Measurements from ENCODE around the gene ARGFX.
"Not testable (repeated sequence)": the region's sequence is repeated elsewhere in the genome, so short reads cannot be mapped to it uniquely, and the experiment has no call there.

The ARGFX gene

DNA sequence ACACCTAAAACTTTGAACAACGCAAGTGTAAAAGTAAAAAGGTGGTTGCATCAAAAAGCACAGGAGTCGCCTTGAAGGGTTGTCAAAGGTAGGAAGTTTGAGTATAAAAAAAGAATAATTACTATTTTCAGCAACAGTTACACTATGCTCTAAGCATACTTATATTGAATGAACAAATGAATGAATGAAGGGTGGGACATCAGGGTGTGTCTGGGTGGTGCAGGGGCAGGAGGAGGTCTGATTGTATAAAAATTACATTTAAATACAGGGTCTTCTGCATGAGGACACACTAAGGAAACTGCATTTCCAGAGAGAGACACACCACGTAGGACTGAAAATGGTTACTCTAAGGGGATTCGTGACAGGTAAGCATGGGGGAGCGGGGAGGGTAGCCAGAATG, at the start of gene ARGFX:
Gene ARGFX (plus strand): TSS at position 301 of the 400 bp plus-strand sequence. CDS start 2,765 bp downstream, outside the sequence.
- no peak for DNase-seq (ENCODE audit: low spot score)

GRCh38 chr3:121517953-121518655, 49.6 kb upstream of the ARGFX start:
- no peak for DNase-seq (ENCODE audit: low spot score)

GRCh38 chr3:121520510-121520909, 47.2 kb upstream of the ARGFX start:
- DNase-seq (ENCODE audit: low spot score) = no peak

GRCh38 chr3:121529308-121529707, 38.4 kb upstream of the ARGFX start:
- peak; percentile 44 for DNase-seq (ENCODE audit: low spot score)

DNA sequence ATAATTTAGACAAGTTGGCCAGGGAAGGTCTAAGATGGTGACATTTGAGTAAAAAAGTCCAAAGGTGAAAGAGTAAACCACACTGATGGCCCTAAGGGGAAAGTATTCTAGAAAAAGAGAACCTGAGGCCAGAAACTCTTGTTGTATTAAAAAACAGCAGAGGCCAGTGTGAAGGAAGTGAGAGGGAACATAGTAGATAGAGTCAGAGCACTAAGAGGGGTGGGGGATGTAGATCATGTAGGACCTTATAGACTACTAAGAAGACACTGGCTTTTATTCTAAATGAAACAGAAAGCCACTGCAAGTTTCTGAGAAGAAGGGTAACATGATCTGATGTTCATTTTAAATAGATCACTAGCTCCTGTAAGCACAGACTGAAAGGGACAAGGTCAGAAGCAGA, 36.5 kb upstream of the ARGFX start:
- no peak for DNase-seq (ENCODE audit: low spot score)

- DNase-seq (ENCODE audit: low spot score) = no peak
Observed at GRCh38 chr3:121542924-121543323, 24.8 kb upstream of the ARGFX start.

DNA sequence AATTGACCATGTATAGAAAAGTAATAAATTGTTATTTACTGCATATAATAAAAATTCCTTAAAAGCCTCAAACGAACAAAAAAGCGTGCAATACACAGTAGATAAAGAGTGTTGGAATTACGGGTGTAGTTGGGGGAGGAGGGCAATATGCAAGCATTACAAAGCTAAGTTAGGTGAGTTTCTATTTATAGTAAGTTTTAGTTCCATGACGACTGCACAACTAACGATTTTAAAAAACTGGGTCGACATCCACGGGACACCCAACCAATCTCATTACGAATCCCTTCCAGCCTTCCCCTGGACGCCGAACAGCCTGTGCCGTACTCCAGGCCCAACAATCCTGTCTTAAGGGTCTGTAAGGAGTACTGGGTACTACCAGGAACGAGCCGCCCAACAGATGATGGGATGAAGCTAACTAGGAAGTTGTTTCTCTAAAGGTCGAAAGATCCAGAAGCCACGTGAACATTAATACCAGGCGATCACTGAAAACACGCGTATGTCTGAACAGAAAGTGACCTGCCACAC, 22.6 kb upstream of the ARGFX start:
- DNase-seq (ENCODE audit: low spot score) = peak; percentile 35

DNA sequence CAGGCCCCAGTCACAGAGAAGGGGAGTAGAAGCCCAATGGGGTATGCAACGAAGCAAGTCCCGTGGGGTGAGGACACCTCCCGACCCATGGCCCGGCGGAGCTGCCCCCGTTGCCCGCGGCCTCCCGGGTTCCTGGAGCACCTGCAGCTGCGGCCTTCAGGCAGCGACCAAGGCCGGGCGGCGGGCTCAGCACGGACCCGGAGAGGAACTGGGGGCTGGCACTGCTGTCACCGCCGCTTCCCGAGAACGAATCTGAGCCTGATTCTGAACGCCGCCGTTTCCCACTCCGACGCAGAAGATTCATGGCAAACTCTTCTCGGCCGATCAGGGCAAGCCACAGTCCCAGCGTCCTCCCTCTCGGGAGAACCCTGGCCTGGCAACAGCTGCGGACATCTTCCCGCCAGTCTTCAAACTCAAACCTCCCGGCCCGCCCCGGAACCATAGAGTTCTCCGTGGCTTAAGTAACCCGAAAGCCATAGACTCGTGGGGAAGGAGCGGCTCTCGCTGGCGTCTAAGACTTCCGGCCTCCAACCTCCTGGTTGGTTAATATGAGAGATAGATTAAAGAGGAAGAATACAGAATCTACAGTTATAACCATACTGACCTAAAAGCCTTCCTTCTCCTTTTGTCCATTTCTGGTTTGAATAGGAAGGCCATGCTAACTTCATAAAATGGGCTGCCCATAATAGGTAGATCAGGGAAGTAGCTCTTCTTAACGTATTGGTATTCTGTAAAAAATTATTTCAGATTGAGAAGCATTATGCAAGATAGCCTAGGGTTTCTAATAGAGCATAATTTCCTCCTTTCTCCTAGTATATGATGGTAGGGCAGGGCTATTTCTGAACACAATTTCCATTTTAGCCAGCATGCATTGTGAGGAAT, 21.9 kb upstream of the ARGFX start, which contains the start of gene POLQ:
Gene POLQ (minus strand): TSS at position 415 of the 882 bp plus-strand sequence. CDS start 111 bp downstream, at position 304.
- peak; percentile 94 for DNase-seq (ENCODE audit: low spot score)

DNA sequence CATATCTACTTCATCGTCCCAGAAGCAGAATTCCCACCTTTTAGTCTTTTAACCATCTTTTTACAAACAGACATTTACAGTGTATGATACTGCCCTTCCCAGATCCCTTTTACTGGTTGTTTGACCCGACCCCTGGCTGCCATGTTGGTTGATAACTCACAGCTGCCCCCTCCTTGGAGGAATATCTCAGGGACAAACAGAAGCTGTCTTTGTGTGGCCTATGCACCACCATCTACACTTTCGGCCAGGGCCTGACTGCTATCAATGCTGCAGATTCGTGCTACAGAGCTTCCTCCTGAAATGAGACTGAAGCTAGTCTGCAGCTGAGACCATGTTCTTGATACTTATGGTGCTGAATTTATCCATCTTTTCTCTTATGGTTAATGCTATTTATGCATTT, 15.4 kb upstream of the ARGFX start:
- no peak for DNase-seq (ENCODE audit: low spot score)

DNA sequence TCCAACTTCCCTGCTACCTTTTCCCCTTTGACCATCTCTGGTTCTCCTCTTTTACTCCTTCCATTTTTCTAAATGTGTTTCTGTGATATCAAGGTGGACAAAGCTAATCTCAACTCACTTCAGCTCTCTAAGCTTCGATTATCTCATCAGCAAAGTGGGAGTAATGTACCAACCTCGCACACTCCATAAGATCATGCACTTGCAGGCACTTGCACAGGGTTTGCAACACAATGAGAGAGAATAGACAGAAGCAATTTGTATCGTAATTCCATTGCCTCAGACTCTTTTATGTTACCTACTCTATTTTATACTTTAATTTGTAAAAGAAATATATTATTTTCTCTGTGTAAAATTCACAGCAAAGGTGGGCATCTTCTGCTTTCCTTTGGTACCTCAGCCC, 15.0 kb upstream of the ARGFX start:
- DNase-seq (ENCODE audit: low spot score) = no peak

DNA sequence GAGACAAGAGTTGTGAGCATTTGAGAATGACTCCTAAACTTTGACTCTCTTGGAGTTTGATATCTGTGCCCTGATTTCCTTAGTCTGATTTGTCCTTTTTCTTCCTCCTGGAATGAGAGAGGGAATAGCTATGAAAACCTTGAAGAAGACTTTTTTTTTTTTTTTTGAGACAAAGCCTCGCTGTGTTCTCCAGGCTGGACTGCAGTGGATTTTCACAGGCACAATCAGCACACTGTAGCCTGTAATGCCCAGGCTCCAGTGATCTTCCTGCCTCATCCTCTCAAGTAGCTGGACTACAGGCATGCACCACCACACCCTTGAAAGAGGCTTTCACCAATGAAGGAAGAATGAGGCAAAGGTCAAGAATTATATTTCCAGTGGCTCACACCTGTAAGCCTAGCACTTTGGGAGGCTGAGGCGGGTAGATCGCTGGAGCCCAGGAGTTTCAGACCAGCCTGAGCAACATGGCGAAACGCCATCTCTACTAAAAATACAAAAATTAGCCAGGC, 10.3 kb upstream of the ARGFX start:
- no peak for DNase-seq (ENCODE audit: low spot score)

DNA sequence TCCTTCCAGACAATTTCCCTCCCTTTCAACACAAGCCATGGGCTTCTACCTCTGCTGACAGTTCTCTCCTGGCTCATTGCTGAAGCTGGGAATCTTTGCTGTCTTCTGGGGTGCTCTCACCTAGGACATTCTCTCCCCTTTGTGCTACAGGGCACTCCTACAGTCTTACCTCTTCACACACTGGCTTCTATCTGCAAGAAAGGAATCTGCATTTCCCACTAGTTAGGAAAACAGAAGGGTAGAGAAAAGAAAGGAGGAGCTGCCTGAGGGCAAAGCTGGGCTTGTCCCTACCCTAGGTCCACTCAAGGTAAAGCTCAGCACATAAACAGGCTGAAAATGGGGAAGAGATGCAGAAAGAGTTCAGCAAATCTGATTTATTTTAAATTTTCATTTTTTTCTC, 5.6 kb upstream of the ARGFX start:
- DNase-seq (ENCODE audit: low spot score) = no peak

GRCh38 chr3:121566773-121567172, 976 bp upstream of the ARGFX start:
- DNase-seq (ENCODE audit: low spot score) = no peak

GRCh38 chr3:121574449-121574848, 6.7 kb downstream of the ARGFX start:
- DNase-seq (ENCODE audit: low spot score) = no peak

- DNase-seq (ENCODE audit: low spot score) = no peak
Observed at GRCh38 chr3:121581691-121582090, 13.9 kb downstream of the ARGFX start.

DNA sequence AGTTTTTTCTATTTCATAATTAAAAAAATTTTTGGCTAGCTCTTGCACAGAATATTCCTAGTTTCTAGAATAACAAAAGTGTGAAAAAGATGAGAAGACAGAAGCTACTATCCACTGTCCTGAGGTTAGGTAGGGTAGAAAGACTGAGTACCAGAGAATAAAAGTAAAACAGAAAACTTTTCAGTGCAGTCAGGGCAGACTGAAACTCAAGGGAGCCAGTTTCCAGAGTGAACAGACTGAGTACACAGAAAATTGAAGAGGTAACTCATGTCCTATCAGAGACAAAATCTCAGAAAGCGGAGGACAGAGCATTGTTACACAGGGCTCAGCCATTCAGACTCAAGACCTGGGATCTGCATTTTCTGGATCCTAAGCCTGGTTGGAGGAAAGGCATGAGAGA, 16.7 kb downstream of the ARGFX start:
- no peak for DNase-seq (ENCODE audit: low spot score)

DNA sequence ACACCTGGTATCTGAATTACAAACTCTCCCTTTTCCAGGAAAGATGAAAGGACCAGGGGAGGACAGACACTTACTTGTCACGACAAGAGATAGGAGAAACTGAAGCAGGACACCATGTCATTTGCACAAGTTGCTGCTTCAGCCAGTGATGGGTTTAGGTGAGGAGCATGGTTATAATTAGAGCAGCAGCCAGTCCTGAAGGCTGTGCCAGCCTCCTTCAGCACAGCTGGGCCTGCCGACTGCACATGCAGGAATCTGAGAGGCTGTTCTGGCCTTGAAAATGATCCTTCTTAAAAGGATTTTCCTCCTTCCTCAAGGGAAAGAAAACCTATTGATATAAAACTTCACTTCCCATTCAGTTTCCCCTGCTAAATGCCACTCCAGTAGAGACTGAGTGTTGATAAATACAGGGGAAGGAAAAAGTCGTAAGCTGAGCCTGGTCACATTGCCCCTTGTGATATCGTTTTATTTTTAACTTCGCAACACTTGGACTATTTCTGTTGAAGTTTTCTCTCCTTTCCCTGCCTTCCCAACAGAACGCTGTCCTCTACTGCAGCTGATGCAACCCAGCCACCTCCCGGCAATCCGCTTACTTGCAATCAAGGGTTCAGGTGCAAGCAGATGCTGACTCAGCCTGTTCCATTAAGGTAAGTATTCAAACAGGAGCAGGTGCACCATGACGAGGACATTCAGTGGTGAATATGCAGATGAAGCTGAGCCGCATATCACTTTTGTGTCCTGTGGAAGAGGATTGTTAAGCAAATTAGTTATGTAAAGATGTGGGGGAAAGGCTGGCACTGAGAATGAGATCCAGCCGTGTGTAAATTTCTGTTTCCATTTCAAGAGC, 25.3 kb downstream of the ARGFX start, which contains the start of gene FBXO40:
Gene FBXO40 (plus strand): TSS at position 524 of the 847 bp plus-strand sequence. CDS start 27,197 bp downstream, outside the sequence.
- no peak for DNase-seq (ENCODE audit: low spot score)

GRCh38 chr3:121593806-121594205, 26.1 kb downstream of the ARGFX start:
- not testable (repeated sequence) for DNase-seq (ENCODE audit: low spot score)

DNA sequence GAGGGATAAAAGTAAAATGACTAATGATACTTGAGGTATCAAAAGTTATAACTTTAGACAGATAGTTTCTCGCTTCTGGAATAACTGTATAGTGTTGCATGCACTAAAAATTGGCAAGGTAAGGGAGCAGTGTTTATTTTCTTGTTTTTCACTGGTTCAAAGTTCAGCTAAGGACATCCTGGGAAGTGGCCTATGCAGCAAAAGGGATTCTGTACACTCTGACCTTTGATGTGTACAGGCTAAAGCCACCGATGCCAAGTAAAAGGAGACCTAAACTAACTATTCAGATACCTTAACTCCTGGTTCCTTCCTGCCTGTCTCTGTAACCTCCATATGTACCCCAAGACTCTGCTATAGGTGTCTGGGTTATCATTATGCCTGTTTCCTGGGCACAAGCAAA, 27.1 kb downstream of the ARGFX start:
- DNase-seq (ENCODE audit: low spot score) = no peak

GRCh38 chr3:121595765-121596406, 28.1 kb downstream of the ARGFX start:
- DNase-seq (ENCODE audit: low spot score) = no peak

DNA sequence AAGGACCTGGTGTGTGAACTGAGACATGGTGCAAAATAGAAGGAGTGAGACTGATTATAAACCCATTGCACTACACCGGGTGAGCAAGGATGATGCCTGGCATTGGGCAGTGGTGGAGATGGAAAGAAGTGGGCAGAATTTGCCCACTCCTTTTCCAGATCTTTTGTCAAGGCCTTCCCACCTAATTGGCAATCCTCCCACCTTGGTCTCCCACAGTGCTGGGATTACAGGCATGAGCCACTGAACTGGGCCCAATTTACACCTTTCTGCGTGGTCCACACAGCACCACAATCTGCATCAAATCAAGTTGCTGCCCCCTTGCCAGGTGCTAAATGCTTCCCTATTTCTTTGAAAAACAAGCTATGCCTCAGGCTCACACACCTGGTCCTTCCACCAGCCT, 30.8 kb downstream of the ARGFX start:
- no peak for DNase-seq (ENCODE audit: low spot score)

All from AG08396 (cell line).